ENCODE results near the gene LGALS4. TPM values are rescaled to one million over a fixed set of nuclear protein-coding genes. Genes with fewer than 3 reads are reported as not detected.

Gene LGALS4
- total and polyA plus RNA-seq, 2 experiments from 2014 or later: 0.87 TPM; not detected in 1

DNA sequence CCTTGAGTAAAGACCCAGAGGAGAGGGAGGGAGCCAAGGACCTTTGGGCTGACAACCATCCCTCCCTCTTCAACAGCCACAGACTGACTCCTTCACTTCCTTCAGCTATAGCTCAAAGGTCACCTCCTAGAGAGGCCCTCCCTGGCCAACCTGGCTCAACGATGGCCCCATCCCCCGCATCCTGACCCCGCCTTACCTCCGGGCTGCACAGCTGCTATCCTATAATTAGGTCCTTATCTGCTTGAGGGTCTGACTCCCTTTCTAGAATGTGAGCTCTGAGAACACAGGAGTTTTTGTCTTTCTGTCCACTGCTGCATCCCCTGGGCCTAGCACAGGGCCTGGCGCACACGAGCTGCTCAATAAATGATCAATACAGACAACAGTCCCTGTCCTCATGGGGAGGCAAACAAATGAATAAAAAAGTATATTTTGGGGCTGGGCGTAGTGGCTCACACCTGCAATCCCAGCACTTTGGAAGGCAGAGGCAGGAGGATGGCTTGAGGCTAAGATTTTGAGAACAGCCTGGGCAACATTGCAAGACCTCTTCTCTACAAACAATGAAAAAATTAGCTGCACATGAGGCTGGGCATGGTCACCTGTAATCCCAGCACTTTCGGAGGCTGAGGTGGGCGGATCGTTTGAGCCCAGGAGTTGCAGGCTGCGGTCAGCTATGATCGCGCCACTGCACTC is 6.6 kb upstream of the LGALS4 start:
- TF ChIP-seq ZNF114 (CRISPR knock-in tag; IDR thresholded peaks at IDR 0.05) (no peak), JUNB (IDR thresholded peaks at IDR 0.05; ENCODE audit: unreplicated experiment) (no peak), EZH2phosphoT487 (IDR thresholded peaks at IDR 0.05; ENCODE audit: unreplicated experiment) (no peak), NANOG (IDR thresholded peaks at IDR 0.05; ENCODE audit: borderline replicate concordance) (no peak)
- TF ChIP-seq, protein P1, sequence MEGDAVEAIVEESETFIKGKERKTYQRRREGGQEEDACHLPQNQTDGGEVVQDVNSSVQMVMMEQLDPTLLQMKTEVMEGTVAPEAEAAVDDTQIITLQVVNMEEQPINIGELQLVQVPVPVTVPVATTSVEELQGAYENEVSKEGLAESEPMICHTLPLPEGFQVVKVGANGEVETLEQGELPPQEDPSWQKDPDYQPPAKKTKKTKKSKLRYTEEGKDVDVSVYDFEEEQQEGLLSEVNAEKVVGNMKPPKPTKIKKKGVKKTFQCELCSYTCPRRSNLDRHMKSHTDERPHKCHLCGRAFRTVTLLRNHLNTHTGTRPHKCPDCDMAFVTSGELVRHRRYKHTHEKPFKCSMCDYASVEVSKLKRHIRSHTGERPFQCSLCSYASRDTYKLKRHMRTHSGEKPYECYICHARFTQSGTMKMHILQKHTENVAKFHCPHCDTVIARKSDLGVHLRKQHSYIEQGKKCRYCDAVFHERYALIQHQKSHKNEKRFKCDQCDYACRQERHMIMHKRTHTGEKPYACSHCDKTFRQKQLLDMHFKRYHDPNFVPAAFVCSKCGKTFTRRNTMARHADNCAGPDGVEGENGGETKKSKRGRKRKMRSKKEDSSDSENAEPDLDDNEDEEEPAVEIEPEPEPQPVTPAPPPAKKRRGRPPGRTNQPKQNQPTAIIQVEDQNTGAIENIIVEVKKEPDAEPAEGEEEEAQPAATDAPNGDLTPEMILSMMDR (conservative IDR thresholded peaks at IDR 0.05; ENCODE audit: low read depth in 2 of 2): no peak
- TF ChIP-seq, protein P2, sequence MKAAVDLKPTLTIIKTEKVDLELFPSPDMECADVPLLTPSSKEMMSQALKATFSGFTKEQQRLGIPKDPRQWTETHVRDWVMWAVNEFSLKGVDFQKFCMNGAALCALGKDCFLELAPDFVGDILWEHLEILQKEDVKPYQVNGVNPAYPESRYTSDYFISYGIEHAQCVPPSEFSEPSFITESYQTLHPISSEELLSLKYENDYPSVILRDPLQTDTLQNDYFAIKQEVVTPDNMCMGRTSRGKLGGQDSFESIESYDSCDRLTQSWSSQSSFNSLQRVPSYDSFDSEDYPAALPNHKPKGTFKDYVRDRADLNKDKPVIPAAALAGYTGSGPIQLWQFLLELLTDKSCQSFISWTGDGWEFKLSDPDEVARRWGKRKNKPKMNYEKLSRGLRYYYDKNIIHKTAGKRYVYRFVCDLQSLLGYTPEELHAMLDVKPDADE (IDR thresholded peaks at IDR 0.05): no peak
- peaks cover 24% of the 10 kb centered on the region for H3K9me3 Mint-ChIP-seq
- H4K20me1 ChIP-seq (replicated peaks; ENCODE audit: insufficient read depth): no peaks in the 10 kb centered on the region; the same call in 1 of the 2 replicates
- no peaks in the 10 kb centered on the region for H3K36me3 ChIP-seq (ENCODE audit: insufficient read depth)
- 0 out of 2 replicates have a peak, but pooled peaks cover 2% of the 10 kb centered on the region for H3K79me2 ChIP-seq (replicated peaks; ENCODE audit: insufficient read depth)
- H3K27ac Mint-ChIP-seq: no peak overlapping the region
- ATAC-seq (no peak; the same call in 2 of the 3 replicates), DNase-seq (ENCODE audit: low spot score) (no peak)
- no peaks in the 10 kb centered on the region for H3K9me2 ChIP-seq (ENCODE audit: insufficient read depth)
- peaks cover 59% of the 10 kb centered on the region for H3K36me3 Mint-ChIP-seq (ENCODE audit: low read depth)
- peaks cover 18% of the 10 kb centered on the region for H3K27me3 Mint-ChIP-seq (ENCODE audit: insufficient read depth, low read depth, poor library complexity)
- no peak overlapping the region for H3K4me3 Mint-ChIP-seq
- peaks cover 13% of the 10 kb centered on the region for H3K4me1 ChIP-seq (ENCODE audit: insufficient read depth)
- H2AFZ ChIP-seq: no peak overlapping the region
- H3F3A ChIP-seq (replicated peaks; ENCODE audit: low read depth): 0 out of 2 replicates have a peak, but pooled peaks cover 3% of the 10 kb centered on the region
- peaks cover 20% of the 10 kb centered on the region for H3K4me1 Mint-ChIP-seq
- H3K4me3 ChIP-seq: no peak overlapping the region
- no peak overlapping the region for H3K27ac ChIP-seq (ENCODE audit: low read depth)
- no peak overlapping the region for H3K4me2 ChIP-seq
- no peaks in the 10 kb centered on the region for H3K27me3 ChIP-seq (ENCODE audit: insufficient read depth)

DNA sequence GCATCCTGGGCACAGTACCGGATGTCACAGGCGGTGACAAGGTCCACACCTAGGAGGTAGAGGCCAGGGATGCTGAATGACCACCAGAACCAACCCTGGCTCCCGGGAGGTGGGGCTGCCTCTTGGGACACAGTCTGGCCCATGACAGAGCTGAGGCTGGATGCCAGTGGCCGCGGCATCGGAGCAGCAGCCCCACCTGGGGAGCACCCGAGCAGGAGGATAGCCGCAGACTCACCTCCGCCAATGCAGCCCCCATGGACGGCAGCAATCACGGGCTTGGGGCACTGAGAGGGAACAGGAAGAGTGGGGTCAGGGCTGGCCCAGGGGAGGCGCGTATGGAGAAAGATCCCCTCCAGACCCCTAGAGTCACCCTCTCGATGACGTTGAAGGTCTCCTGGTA is 4.3 kb upstream of the LGALS4 start:
- DNase-seq (ENCODE audit: low spot score): no peak
- Histone ChIP-seq H3K4me1 (ENCODE audit: insufficient read depth) (peaks cover 6% of the 10 kb centered on the region), H4K20me1 (replicated peaks; ENCODE audit: insufficient read depth) (no peaks in the 10 kb centered on the region; the same call in 1 of the 2 replicates), H3K4me3 (no peak overlapping the region), H3K27me3 (ENCODE audit: insufficient read depth) (no peaks in the 10 kb centered on the region), H3K79me2 (replicated peaks; ENCODE audit: insufficient read depth) (no peaks in the 10 kb centered on the region), H2AFZ (no peak overlapping the region), H3K27ac (ENCODE audit: low read depth) (no peak overlapping the region), H3K4me2 (no peak overlapping the region), H3K9me2 (ENCODE audit: insufficient read depth) (no peaks in the 10 kb centered on the region), H3F3A (replicated peaks; ENCODE audit: low read depth) (no peaks in the 10 kb centered on the region), H3K36me3 (ENCODE audit: insufficient read depth) (no peaks in the 10 kb centered on the region)
- ATAC-seq: no peak
- peaks cover 14% of the 10 kb centered on the region for H3K27me3 Mint-ChIP-seq (ENCODE audit: insufficient read depth, low read depth, poor library complexity)
- peaks cover 14% of the 10 kb centered on the region for H3K9me3 Mint-ChIP-seq
- H3K27ac Mint-ChIP-seq: no peak overlapping the region
- no peak overlapping the region for H3K4me3 Mint-ChIP-seq
- H3K4me1 Mint-ChIP-seq: peaks cover 4% of the 10 kb centered on the region; the same call in 2 of the 3 replicates
- peaks cover 41% of the 10 kb centered on the region for H3K36me3 Mint-ChIP-seq (ENCODE audit: low read depth)
- TF ChIP-seq JUNB (IDR thresholded peaks at IDR 0.05; ENCODE audit: unreplicated experiment): no peak
- TF ChIP-seq, protein P3, sequence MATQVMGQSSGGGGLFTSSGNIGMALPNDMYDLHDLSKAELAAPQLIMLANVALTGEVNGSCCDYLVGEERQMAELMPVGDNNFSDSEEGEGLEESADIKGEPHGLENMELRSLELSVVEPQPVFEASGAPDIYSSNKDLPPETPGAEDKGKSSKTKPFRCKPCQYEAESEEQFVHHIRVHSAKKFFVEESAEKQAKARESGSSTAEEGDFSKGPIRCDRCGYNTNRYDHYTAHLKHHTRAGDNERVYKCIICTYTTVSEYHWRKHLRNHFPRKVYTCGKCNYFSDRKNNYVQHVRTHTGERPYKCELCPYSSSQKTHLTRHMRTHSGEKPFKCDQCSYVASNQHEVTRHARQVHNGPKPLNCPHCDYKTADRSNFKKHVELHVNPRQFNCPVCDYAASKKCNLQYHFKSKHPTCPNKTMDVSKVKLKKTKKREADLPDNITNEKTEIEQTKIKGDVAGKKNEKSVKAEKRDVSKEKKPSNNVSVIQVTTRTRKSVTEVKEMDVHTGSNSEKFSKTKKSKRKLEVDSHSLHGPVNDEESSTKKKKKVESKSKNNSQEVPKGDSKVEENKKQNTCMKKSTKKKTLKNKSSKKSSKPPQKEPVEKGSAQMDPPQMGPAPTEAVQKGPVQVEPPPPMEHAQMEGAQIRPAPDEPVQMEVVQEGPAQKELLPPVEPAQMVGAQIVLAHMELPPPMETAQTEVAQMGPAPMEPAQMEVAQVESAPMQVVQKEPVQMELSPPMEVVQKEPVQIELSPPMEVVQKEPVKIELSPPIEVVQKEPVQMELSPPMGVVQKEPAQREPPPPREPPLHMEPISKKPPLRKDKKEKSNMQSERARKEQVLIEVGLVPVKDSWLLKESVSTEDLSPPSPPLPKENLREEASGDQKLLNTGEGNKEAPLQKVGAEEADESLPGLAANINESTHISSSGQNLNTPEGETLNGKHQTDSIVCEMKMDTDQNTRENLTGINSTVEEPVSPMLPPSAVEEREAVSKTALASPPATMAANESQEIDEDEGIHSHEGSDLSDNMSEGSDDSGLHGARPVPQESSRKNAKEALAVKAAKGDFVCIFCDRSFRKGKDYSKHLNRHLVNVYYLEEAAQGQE (IDR thresholded peaks at IDR 0.05; ENCODE audit: unreplicated experiment): no peak
- TF ChIP-seq, protein P1 (conservative IDR thresholded peaks at IDR 0.05; ENCODE audit: low read depth in 2 of 2): no peak

Data from GM23338 (cell line).